Effector memory CD4-positive, alpha-beta T cell (primary cell): Measurements from ENCODE around the gene HPRT1.

ENCODE experiments used
- DNase-seq, 3 donors: peaks; one replicate each; pipeline ENCODE4 v3.0.0-alpha.2; 2020
- H3K27ac ChIP-seq: 2 replicates; pipeline ENCODE4 v1.7.0; 2013; ENCODE audit warnings: mild to moderate bottlenecking, low read length, moderate library complexity; ENCODE audit not compliant: insufficient read depth, poor library complexity, severe bottlenecking
- H3K27me3 ChIP-seq: replicated peaks from 2 replicates; pipeline ENCODE4 v1.7.0; 2013; ENCODE audit warnings: mild to moderate bottlenecking, low read length; ENCODE audit not compliant: insufficient read depth, control insufficient read depth, poor library complexity, severe bottlenecking
- H3K36me3 ChIP-seq: 2 replicates; pipeline ENCODE4 v1.7.0; 2013; ENCODE audit warnings: mild to moderate bottlenecking, low read length, moderate library complexity; ENCODE audit not compliant: control insufficient read depth, insufficient read depth
- H3K4me1 ChIP-seq: 2 replicates; pipeline ENCODE4 v1.7.0; 2013; ENCODE audit warnings: low read length, mild to moderate bottlenecking; ENCODE audit not compliant: control insufficient read depth, insufficient read depth, poor library complexity, severe bottlenecking
- H3K4me3 ChIP-seq: 2 replicates; pipeline ENCODE4 v1.7.0; 2013; ENCODE audit warnings: low read length, low read depth, mild to moderate bottlenecking; ENCODE audit not compliant: insufficient read depth, poor library complexity, severe bottlenecking
- H3K9me3 ChIP-seq: 2 replicates; pipeline ENCODE4 v1.7.0; 2013; ENCODE audit warnings: mild to moderate bottlenecking, low read length, moderate library complexity; ENCODE audit not compliant: control insufficient read depth

Gene HPRT1

DNA sequence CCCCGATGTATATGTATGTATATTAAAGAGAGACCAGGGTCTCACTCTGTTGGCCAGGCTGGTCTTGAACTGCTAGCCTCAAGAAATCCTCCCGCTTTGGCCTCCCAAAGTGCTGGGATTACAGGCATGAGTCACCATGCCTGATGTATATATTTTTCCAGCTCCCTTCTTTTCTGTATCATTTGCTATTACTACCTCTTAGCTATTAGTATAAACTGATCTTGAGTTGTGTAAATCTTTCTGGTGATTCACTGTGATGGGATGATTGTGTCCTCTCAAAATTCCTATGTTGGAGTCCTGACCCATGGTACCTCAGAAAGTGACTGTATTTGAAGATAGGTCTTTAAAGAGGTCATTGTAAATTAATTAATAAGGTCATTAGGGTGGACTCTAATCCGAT is 53.1 kb downstream of the HPRT1 start:
- no peaks in the 10 kb centered on the region for H3K36me3 ChIP-seq
- no peaks in the 10 kb centered on the region for H3K4me1 ChIP-seq
- no peaks in the 10 kb centered on the region for H3K27me3 ChIP-seq
- no peaks in the 10 kb centered on the region for H3K9me3 ChIP-seq
- DNase-seq, result no peak
- no peak overlapping the region for H3K4me3 ChIP-seq
- H3K27ac ChIP-seq, result no peak overlapping the region

DNA sequence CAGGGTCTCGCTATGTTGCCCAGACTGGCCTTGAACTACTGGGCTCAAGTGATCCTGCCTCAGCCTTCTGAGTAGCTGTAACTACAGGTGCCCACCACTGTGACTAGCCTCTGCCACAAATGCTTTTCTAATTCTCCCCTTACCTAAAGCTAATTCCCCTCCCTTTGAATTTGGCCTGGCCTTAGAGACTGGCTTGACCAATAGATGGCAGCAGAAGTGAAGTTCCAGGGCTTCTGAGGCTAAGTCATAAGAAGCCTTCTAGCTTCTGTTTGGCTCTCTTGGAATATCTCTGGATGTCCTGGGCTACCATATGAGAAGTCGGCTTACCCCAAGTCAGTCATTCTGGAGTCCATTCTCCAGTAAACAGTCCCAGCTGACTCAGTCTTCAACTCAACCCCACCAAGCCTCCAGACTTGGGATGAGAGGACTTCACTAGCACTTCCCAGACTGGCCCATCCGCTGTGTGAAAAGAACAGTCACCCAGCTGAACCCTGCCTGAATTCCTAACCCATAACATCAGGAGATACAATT is 61.0 kb downstream of the HPRT1 start:
- no peak for DNase-seq
- Histone ChIP-seq H3K36me3 (no peaks in the 10 kb centered on the region), H3K27ac (no peak overlapping the region), H3K27me3 (no peaks in the 10 kb centered on the region), H3K9me3 (no peaks in the 10 kb centered on the region), H3K4me1 (no peaks in the 10 kb centered on the region), H3K4me3 (no peak overlapping the region)

DNA sequence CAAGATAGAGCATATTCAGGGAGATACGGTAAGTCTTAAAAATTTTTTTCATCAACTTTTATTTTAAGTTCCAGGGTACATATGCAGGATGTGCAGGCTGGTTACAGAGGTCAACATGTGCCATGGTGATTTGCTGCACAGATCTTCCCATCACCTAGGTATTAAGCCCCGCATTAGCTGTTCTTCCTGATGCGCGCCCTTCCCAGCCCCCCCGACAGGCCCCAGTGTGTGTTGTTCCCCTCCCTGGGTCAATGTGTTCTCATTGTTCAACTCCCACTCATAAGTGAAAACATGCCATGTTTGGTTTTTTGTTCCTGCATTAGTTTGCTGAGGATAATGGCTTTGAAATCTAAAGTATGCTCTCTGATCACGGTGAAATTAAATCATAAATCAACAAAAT is 64.2 kb downstream of the HPRT1 start:
- no peak for DNase-seq
- Histone ChIP-seq H3K27ac (no peak overlapping the region), H3K36me3 (no peaks in the 10 kb centered on the region), H3K27me3 (no peaks in the 10 kb centered on the region), H3K4me3 (no peak overlapping the region), H3K9me3 (no peaks in the 10 kb centered on the region), H3K4me1 (no peaks in the 10 kb centered on the region)

DNA sequence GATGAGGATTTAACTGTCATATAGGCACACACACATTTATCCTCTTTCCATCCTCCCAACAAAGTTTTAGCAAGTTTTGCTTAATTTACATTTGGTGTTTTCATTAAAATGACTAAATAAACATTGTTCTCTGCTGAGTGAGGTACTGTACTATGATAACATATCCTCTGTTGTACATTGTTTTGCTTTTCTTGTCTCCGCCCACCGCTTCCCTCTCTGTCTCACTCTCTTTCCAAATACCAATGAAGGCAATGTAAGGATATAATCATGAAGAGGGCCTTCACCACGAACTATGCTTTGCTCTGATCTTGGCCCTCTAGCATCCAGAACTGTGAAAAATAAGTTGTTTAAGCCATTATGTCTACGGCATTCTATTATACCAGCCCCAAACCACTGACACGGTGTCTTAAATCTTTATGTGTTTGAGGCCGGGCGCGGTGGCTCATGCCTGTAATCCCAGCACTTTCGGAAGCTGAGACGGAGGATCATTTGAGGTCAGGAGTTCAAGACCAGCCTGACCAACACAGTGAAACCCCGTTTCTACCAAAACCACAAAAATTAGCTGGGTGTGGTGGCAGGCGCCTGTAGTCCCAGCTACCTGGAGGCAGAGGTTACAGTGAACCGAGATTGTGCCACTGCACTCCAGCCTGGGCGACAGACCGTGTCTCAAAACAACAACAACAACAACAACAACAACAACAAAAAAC is 65.3 kb downstream of the HPRT1 start:
- Histone ChIP-seq H3K4me3 (no peak overlapping the region), H3K27ac (no peak overlapping the region), H3K4me1 (no peaks in the 10 kb centered on the region), H3K36me3 (no peaks in the 10 kb centered on the region), H3K9me3 (no peaks in the 10 kb centered on the region), H3K27me3 (no peaks in the 10 kb centered on the region)
- DNase-seq, result no peak

DNA sequence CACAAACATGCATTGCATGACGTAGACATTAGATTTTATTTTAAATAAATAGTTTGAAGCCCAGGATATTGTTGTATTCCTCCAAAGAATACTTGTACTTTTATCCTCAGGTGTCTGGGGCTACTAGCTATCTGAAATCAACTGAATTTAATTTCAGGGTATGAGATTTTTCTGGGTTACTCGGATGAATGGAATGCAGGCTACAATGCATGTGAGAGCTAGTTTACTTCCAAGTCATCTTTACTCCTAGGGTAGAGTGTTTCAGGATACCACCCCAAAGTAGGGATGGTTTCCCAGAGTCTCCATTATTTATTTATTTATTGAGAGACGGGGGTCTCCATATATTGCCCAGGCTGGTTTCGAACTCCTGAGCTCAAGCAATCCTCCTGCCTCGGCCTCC is 66.4 kb downstream of the HPRT1 start:
- Histone ChIP-seq H3K4me3 (no peak overlapping the region), H3K36me3 (no peaks in the 10 kb centered on the region), H3K27me3 (no peaks in the 10 kb centered on the region), H3K27ac (no peak overlapping the region), H3K9me3 (no peaks in the 10 kb centered on the region), H3K4me1 (no peaks in the 10 kb centered on the region)
- DNase-seq, result no peak

DNA sequence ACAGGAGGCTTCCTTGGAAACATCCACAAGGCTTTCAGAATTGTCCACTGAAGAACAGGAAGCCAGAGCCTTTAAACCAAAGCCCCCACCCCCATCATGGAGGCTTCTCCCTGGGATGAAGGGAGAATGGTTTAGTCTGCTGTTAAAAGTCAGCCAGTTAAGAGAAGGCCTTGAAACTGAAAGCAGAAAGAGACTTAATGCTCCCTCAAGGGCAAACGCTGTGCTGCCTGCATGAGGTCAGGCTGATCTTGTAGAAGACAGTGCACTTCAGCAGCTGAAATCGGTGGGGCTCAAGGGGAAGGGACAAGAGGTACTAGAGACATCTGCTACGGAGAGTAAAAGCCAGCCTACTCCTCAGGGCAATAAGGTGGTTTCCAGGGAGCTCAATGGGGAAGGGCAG is 69.0 kb downstream of the HPRT1 start:
- Histone ChIP-seq H3K4me3 (no peak overlapping the region), H3K36me3 (no peaks in the 10 kb centered on the region), H3K4me1 (no peaks in the 10 kb centered on the region), H3K27me3 (no peaks in the 10 kb centered on the region), H3K9me3 (no peaks in the 10 kb centered on the region), H3K27ac (no peak overlapping the region)
- no peak for DNase-seq

DNA sequence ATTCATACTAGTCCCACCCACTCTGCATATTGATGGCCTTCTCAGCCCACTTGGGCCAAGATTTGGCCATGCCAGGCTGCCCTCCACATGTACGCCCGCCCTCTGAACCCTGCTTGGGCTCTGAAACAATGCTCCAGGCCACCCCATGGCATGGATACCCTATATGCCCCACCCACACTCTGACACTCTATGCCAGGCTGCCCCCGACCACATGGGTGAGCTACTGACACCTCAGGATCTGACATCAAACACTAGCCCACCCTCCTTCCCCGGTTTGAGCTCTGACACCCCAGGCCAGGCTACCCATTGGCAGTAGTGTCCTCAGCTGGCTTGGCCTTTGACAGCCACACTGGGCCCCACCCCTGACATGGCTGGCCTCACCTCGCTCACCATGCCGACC is 69.5 kb downstream of the HPRT1 start:
- H3K4me1 ChIP-seq, result no peaks in the 10 kb centered on the region
- no peak for DNase-seq

DNA sequence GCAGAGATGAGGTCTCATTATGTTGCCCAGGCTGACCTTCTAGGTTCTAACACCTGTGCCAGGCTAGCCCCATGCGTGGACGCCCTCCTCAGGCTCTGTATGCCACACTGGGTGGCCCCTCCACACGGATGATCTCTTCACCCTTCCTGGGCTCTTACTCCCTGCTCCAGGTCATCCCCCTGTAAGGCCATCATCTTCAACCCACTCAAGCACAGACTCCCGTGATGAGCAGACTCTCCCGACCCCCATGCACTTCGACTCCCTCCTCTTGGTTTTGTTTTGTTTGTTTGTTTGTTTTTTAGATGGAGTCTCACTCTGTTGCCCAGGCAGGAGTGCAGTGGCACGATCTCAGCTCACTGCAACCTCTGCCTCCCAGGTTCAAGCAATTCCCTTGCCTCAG is 70.9 kb downstream of the HPRT1 start:
- Histone ChIP-seq H3K27me3 (no peaks in the 10 kb centered on the region), H3K9me3 (no peaks in the 10 kb centered on the region), H3K27ac (no peak overlapping the region), H3K36me3 (no peaks in the 10 kb centered on the region), H3K4me1 (no peaks in the 10 kb centered on the region), H3K4me3 (no peak overlapping the region)
- no peak for DNase-seq

More for the DNA sequence above, 69.5 kb downstream of the HPRT1 start:
- Histone ChIP-seq H3K36me3 (no peaks in the 10 kb centered on the region), H3K4me3 (no peak overlapping the region), H3K27ac (no peak overlapping the region), H3K27me3 (no peaks in the 10 kb centered on the region), H3K9me3 (no peaks in the 10 kb centered on the region)

DNA sequence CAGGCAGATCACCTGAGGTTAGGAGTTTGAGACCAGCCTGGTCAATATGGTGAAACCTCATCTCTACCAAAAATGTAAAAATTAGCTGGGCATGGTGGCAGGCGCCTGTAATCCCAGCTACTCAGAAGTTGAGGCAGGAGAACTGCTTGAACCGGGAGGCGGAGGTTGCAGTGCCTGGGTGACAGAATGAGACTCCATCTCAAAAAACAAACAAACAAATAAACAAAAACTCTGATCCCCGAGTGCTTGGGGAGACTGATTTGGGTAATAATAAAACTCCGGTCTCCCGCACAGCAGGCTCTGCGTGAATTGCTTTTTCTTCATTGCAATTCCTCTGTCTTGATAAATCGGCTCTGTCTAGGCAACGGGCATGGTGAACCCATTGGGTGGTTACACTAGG is 73.4 kb downstream of the HPRT1 start:
- H3K27me3 ChIP-seq, result no peaks in the 10 kb centered on the region
- H3K4me1 ChIP-seq, result no peaks in the 10 kb centered on the region
- no peak overlapping the region for H3K27ac ChIP-seq
- no peaks in the 10 kb centered on the region for H3K36me3 ChIP-seq
- no peak for DNase-seq
- no peaks in the 10 kb centered on the region for H3K9me3 ChIP-seq
- no peak overlapping the region for H3K4me3 ChIP-seq

DNA sequence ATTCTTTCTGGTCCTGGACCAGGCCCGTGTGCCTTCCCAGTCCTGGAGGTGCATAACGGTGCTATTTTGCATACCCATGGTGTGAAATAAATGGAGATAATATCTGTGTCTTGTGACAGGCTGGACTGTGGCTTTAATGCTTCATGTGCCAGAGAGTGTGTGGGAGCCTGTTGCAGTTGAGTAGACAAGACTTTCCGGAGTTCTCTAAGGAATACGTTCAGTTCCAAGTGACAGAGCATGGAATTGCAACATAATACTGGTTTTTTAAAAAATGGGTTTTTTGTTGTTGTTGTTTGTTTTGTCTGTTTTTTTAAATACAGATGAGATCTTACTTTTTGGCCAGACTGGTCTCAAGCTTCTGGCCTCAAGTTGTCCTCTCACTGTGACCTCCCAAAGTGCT is 74.0 kb downstream of the HPRT1 start:
- Histone ChIP-seq H3K27ac (no peak overlapping the region), H3K27me3 (no peaks in the 10 kb centered on the region), H3K4me1 (no peaks in the 10 kb centered on the region), H3K36me3 (no peaks in the 10 kb centered on the region), H3K4me3 (no peak overlapping the region), H3K9me3 (no peaks in the 10 kb centered on the region)
- DNase-seq, result no peak
